ENCODE measurements around the gene PHKA1.
A peak's percentile ranks its signal among the peaks of the same experiment; 100 is the strongest.
"Not testable (repeated sequence)": the region's sequence is repeated elsewhere in the genome, so short reads cannot be mapped to it uniquely, and the experiment has no call there.

The PHKA1 gene

DNA sequence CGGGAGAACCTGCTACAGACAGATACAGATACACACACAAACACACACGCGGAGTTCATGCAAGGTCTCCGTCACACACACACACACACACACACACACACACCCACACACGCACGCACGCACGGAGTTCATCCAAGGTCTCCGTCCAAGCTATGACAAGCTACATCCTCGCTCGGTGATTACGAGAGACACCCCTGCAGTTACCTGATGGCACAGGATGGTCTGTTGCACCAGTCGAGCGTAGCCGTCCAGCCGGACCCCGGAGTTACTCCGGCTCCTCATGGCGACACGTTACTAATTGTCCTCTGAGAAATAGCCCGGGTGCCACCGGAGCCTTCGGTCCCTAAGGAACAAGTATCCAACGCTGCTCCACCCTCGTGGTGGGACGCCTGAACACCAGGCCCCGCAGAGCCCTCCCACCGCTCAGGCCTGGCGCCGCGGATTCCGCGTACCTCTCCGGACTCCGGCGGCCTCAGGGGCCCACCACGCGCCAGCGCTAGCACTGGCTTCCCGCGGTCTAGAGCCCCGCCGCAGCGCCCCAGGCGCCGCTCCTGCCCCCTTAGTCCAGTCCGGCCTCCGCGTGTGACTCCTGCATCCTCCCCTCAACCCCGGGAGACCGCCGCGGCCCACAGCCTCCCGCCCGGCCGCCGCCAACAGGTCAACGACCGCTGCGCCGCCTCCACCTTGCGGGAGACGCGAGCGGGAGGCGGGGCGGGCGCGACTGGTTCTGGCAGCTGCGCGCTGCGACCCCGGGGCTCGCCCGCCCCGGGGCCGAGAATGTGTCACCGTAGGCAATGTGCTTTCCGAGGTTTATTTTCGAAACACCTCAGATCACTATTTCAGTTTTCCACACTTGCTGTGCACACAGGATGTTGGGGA is at the start of gene PHKA1:
PHKA1 (minus strand) TSS at position 708 of the 879 bp plus-strand sequence; CDS start at position 282, 426 bp downstream.
- DNase-seq: peak; percentile 73

DNA sequence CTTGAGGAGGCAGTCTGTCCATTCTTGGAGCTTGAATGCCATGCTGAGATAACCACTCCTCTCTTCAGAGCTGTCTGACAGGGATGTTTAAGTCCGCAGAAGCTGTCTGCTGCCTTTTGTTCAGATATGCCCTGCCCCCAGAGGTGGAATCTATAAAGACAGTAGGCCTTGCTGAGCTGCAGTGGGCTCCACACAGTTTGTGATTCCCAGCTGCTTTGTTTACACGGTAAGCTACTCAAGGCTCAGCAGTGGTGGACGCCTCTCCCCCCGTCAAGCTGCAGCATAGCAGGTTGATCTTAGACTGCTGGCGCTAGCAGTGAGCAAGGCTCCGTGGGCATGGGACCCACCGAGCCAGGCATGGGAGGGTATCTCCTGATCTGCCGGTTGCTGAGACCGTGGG is 46.3 kb upstream of the PHKA1 start:
- not testable (repeated sequence) for DNase-seq

GRCh38 chrX:72748545-72748944 is 34.4 kb upstream of the PHKA1 start:
- DNase-seq: not testable (repeated sequence)

GRCh38 chrX:72745546-72745945 is 31.4 kb upstream of the PHKA1 start:
- DNase-seq: not testable (repeated sequence)

GRCh38 chrX:72735561-72735960 is 21.5 kb upstream of the PHKA1 start:
- no peak for DNase-seq

DNA sequence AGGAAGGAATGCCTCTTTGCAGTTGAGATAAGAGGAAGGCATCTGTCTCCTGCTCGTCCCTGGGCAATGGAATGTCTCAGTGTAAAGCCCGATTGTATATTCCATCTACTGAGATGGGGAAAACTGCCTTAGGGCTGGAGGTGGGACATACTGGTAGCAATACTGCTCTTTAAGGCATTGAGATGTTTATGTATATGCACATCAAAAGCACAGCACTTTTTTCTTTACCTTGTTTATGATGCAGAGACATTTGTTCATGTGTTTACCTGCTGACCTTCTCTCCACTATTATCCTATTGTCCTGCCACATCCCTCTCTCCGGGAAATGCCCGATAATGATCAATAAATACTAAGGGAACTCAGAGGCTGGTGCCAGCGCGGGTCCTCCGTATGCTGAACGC is 19.5 kb upstream of the PHKA1 start:
- DNase-seq: not testable (repeated sequence)

GRCh38 chrX:72727846-72728245 is 13.7 kb upstream of the PHKA1 start:
- DNase-seq: no peak

GRCh38 chrX:72716766-72717165 is 2.7 kb upstream of the PHKA1 start:
- DNase-seq: no peak

DNA sequence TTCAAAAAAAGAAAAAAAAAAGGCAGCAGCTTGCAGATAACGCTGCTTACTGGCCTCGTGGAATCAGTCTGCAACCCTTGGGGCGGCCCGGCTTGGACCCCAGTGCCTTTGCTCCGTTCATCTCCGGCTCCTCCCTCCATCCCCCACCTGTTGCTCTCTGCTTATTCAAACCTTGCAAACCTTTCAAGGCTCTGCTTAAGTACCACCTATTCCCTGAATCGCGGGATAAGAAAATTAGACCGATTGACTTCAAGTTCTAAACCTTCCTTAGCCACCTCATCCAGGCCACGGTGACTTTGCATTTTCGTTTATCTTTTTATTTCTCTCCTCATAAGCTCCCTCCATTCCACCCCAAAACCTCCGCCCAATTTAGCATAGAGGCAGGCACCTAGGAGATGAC is 1.4 kb upstream of the PHKA1 start:
- DNase-seq: no peak

- DNase-seq: peak; percentile 78
These were observed 391 bp upstream of the PHKA1 start for GRCh38 chrX:72714478-72714916.

DNA sequence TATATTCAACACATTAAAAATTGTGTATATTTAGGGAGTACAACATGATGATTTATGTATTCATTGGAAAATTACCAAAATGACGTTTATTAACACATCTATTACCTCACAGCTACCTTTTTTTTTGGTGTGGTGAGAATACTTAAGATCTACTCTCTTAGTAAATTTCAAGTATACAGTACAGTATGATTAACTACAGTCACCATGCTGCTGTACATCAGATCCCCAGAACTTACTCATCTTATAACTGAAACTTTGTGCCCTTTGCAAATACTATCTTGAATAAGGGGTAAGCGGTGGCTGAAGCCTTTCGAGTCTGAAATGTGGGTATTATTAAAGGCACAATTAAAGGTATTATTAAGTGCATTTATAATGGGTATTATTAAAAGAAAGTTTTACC is 976 bp downstream of the PHKA1 start:
- DNase-seq: peak; percentile 38

DNA sequence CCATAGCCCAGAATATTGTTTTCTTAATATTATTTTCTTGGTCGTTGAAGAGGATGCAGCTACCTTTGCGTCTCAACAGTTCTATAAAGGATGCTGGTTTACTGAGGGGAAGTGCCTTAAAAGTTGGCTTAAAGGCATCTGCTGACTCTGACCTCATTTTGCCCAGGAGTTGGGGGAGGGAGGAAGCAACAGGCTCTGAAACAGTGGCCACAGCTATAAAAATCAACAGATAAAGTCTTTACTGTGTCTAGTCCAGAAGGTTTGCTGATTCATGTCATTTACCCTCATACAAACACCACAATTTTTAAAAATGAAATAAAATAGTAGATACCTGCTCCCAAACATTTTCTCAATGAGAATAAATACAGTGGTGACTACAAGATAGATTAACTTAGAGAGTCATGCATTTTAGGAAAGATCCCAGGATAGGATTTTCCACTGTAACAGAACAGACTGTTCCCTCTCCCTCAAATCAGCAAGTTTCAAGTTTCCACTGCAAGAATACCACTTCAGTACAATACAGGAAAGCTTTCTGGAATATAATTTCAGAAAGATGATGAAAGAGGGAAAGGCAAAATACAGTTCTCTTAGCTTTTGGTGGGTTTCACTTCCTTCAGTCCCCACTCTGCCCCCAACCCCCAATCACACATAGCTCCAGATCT is 1.9 kb downstream of the PHKA1 start:
- no peak for DNase-seq

GRCh38 chrX:72705814-72706213 is 8.3 kb downstream of the PHKA1 start:
- DNase-seq: no peak

- DNase-seq: no peak
These were observed 9.0 kb downstream of the PHKA1 start for GRCh38 chrX:72705111-72705510.

GRCh38 chrX:72694170-72694569 is 19.9 kb downstream of the PHKA1 start:
- no peak for DNase-seq

DNA sequence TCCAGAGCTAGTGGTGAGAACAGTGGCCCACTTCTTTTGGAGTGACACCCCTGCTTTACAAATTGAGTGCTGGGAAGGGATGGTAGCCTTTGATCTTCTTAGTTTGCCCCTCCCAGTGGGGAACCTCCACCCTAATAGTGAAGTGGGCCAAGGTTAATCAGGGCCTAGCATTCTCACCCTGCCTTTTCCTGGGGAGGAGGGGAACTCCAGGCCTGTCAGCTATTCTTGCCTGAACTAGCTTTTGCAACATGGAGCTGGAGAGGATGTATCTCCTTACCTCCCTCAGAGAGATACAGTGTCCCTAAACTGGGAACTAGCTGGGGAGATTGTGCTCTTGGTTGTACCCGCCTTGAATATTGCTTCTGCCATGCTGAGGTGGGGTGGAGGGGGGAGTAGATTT is 20.6 kb downstream of the PHKA1 start:
- DNase-seq: no peak

- no peak for DNase-seq
These were observed 26.7 kb downstream of the PHKA1 start for GRCh38 chrX:72687396-72687795.

DNA sequence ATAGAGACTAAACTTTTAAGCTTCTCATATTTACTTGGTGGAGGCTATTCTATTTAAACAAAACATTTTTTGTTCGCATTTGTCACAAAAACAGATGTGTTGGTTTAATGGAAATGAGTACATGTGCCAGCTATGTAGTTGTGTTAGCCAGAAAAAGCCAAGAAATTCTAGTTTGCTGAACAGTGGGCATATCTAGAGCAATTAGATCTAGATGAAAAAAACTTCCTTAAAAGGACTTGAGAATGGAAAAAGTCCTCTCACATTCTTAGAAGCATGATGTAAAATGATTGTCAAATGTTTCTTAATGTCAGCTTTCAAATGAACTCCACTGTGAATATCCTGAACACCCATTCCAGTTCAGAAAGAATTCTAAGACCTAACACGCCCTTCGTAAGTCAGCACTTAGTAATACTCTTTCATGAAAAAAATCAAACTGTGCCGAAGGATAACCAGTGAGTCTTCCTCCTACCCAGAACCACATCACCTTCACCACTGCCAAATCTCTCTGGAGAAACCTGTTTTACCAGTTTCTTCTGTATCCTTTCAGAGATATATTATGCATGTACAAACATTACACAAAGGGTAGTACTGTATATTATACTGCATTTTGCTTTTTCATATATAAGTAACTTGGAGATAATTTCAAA is 28.2 kb downstream of the PHKA1 start:
- DNase-seq: no peak

- DNase-seq: no peak
These were observed 29.1 kb downstream of the PHKA1 start for GRCh38 chrX:72685018-72685417.

DNA sequence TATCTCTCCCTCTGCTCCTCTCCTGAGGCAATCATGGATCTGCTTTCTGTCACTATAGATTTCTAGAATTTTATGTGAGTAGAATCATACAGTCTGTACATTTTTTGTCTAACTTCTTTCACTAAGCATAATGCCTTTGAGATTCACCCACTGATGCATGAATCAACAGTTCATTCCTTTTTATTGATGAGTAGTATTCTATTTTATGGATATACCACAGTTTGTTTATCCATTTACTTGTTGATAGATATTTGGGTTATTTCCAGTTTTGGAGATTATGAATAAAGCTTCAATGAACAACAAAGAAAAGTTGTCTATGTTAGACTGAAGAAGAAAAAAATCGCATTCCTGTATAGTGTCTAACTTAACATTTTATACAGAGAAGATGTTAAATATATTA is 30.5 kb downstream of the PHKA1 start:
- DNase-seq: no peak

- DNase-seq: no peak
These were observed 37.6 kb downstream of the PHKA1 start for GRCh38 chrX:72676465-72676864.

GRCh38 chrX:72673951-72674350 is 40.2 kb downstream of the PHKA1 start:
- not testable (repeated sequence) for DNase-seq

DNA sequence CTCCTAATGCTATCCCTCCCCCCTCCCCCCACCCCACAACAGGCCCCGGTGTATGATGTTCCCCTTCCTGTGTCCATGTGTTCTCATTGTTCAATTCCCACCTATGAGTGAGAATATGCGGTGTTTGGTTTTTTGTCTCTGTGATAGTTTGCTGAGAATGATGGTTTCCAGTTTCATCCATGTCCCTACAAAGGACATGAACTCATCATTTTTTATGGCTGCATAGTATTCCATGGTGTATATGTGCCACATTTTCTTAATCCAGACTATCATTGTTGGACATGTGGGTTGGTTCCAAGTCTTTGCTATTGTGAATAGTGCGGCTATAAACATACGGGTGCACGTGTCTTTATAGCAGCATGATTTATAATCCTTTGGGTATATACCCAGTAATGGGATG is 44.6 kb downstream of the PHKA1 start:
- not testable (repeated sequence) for DNase-seq

DNA sequence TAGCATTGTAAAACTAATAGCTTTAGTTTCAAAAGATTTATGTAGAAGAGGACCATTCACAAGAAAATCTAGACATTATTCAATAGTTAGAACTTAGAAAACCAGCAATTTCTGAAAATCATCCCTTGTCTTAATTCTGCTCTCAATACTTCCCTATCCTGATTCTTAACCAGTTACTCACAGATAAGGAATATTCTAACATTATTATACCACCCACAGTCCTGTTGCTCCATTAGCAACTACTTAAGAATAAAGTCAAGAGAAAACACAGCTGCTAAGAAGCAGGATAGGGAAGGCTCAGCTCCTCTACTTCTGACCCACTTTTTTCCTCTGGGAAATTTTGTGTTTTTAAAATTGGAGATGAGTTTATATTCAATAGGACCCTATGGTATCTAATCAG is 47.7 kb downstream of the PHKA1 start:
- no peak for DNase-seq

Measured in NCI-H82 (cell line).